GM18505 (cell line): ENCODE data around the gene HPCAL4.

Source experiments
- ATAC-seq: cut with Tn5 transposase; IDR thresholded peaks from one replicate; pipeline ENCODE4 v1.9.1; 2021; ENCODE audit not compliant: unreplicated experiment
- POLR2A ChIP-seq: IDR thresholded peaks from 4 replicates; pipeline ENCODE4 v1.6.1; 2011; ENCODE audit warnings: borderline replicate concordance; ENCODE audit not compliant: insufficient read depth, insufficient read length; ENCODE audit errors: extremely low read depth

The HPCAL4 gene

GRCh38 chr1:39662861-39663260 is 28.4 kb downstream of the HPCAL4 start:
- TF ChIP-seq POLR2A, result no peak
- ATAC-seq, result no peak

- ATAC-seq, result no peak
- no peak for TF ChIP-seq POLR2A
Measured at GRCh38 chr1:39659538-39659937, 31.7 kb downstream of the HPCAL4 start.

GRCh38 chr1:39659110-39659509 is 32.1 kb downstream of the HPCAL4 start:
- TF ChIP-seq POLR2A, result no peak

GRCh38 chr1:39657923-39658485 is 33.2 kb downstream of the HPCAL4 start:
- no peak for TF ChIP-seq POLR2A
- ATAC-seq, result no peak

More at GRCh38 chr1:39659110-39659509, 32.1 kb downstream of the HPCAL4 start:
- no peak for ATAC-seq

- ATAC-seq, result no peak
- TF ChIP-seq POLR2A, result no peak
Measured at GRCh38 chr1:39657402-39657801, 33.8 kb downstream of the HPCAL4 start.

- no peak for ATAC-seq
Measured at GRCh38 chr1:39656391-39656790, 34.8 kb downstream of the HPCAL4 start.

GRCh38 chr1:39655578-39656268 is 35.5 kb downstream of the HPCAL4 start:
- TF ChIP-seq POLR2A, result no peak
- ATAC-seq, result no peak

More at GRCh38 chr1:39656391-39656790, 34.8 kb downstream of the HPCAL4 start:
- no peak for TF ChIP-seq POLR2A

- TF ChIP-seq POLR2A, result no peak
- no peak for ATAC-seq
Measured at GRCh38 chr1:39654291-39654690, 36.9 kb downstream of the HPCAL4 start.

- ATAC-seq, result no peak
- TF ChIP-seq POLR2A, result no peak
Measured at GRCh38 chr1:39653546-39654031, 37.6 kb downstream of the HPCAL4 start.

- no peak for ATAC-seq
- TF ChIP-seq POLR2A, result no peak
Measured at GRCh38 chr1:39652554-39652953, 38.7 kb downstream of the HPCAL4 start.

- ATAC-seq, result no peak
- TF ChIP-seq POLR2A, result no peak
Measured at GRCh38 chr1:39652105-39652504, 39.1 kb downstream of the HPCAL4 start.

GRCh38 chr1:39650431-39650830 is 40.8 kb downstream of the HPCAL4 start:
- TF ChIP-seq POLR2A, result no peak

GRCh38 chr1:39649636-39650185 is 41.5 kb downstream of the HPCAL4 start:
- ATAC-seq, result no peak
- no peak for TF ChIP-seq POLR2A

More at GRCh38 chr1:39650431-39650830, 40.8 kb downstream of the HPCAL4 start:
- no peak for ATAC-seq

GRCh38 chr1:39648496-39648895 is 42.7 kb downstream of the HPCAL4 start:
- no peak for TF ChIP-seq POLR2A
- no peak for ATAC-seq
